Hematopoietic multipotent progenitor cell treated with erythropoietin and hydrocortisone succinate and interleukin-3 and kit ligand, for 4 days (in vitro differentiated cells): ENCODE results near the gene MSI2.
"Not testable (repeated sequence)": the region's sequence is repeated elsewhere in the genome, so short reads cannot be mapped to it uniquely, and the experiment has no call there.

ENCODE experiments used
- DNase-seq: peaks from one replicate; pipeline ENCODE4 v3.0.0-alpha.2; 2015

The MSI2 gene

GRCh38 chr17:57255776-57256681, at the start of gene MSI2:
TSS of gene MSI2 (plus strand) at chr17:57256523. CDS start at chr17:57256743, 220 bp downstream.
- peak; percentile 95 for DNase-seq

DNA sequence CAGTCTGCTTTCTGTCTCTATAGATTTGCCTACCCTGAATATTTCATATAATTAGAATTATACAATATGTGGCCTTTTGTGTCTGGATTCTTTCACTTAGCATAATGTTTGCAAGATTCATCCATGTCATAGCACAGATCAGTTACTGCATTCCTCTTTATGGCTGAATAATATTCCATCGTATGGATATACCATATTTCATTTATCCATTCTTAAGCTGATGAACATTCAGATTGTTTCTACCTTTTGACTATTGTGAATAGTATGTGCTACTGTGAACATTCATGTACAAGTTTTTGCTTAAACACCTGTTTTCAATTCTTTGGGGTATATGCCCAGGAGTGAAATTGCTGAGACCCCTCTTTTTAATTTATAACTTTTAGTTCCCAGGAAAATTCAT, 49.4 kb upstream of the MSI2 start:
- no peak for DNase-seq

- no peak for DNase-seq
Observed at GRCh38 chr17:57207396-57207795, 48.9 kb upstream of the MSI2 start.

DNA sequence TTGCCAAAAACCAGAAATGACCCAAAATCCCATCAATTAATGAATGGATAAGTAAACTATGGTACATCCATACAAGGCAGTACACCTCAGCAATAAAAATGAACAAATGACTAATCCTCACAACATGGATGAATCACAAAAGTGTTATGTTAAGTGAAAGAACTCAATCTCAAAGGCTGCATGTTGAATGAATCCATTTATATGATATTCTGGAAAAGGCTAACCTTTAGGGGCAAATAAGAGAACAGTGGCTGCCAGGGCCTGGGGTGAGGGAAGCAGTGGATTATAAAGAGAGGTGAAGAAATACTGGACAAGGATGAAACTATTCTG, 46.1 kb upstream of the MSI2 start:
- no peak for DNase-seq

DNA sequence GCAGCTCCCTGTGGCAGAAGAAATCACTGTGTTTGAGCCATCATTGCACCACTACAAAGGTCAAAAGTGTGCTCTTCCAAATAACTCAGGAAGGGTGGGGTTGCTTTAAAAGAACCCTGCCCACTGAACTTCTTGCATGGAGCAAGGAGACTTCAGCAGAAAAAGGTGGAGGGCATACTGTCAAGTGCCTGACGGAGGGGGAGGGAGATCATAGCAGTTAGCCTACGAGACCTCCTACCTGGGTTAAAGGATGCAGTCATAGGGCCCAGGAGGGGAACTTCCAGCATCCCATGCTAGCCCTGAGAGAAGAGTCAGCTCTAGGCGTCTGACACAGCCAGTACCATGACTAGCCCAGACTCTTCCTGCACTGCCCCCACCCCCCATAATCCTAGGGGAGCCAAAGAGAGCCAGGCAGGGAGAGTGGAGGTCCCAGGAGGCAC, 45.3 kb upstream of the MSI2 start:
- DNase-seq = no peak

DNA sequence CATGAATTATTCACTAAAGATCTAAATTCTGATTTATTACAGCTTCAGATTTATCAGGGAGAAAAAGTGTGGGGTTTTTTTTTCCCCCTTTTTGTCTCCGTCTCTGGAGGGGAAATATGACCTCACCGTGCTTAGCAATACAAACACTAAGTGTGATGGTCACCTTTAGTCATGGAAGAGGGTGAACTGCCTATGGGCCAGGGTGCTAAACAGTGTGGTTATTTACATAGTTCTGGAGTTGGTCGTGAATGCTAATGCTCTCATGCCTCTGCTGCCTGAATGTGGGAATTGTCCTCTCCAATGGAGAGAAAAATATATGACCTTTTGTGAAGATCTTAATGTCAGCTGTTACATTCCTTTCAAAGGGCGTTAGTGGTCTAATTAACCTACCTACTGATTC, 44.8 kb upstream of the MSI2 start:
- no peak for DNase-seq

DNA sequence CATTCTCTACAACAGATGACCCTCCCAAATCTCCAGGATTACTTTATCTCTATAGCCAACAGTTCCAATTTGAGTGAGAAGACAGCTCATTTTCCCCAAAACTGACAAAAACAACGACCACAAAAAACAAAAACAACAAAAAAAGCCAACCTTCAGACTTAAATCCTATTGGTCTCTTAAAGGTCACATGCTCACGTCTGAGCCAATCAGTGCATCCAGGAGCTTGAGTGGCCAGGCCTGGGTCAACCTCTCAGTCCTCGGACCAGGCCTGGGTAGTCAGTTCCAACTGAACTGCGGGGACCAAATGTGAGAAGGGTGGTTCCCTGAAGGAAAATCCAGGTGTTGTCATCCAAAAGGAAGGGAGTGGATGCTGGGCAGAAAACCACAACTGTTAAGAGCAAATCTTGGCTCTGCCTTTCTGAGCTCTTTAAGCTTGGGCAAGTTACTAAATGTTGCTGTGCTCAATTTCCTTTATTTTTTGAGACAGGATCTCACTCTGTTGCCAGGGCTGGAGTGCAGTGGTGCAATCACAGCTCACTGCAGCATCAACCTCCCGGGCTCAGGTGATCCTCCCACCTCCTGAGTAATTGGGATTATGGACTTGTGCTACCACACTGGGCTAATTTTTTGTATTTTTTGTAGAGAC, 43.0 kb upstream of the MSI2 start:
- no peak for DNase-seq

GRCh38 chr17:57215317-57215716, 41.0 kb upstream of the MSI2 start:
- DNase-seq = peak; percentile 60

- no peak for DNase-seq
Observed at GRCh38 chr17:57221366-57222350, 34.7 kb upstream of the MSI2 start.

DNA sequence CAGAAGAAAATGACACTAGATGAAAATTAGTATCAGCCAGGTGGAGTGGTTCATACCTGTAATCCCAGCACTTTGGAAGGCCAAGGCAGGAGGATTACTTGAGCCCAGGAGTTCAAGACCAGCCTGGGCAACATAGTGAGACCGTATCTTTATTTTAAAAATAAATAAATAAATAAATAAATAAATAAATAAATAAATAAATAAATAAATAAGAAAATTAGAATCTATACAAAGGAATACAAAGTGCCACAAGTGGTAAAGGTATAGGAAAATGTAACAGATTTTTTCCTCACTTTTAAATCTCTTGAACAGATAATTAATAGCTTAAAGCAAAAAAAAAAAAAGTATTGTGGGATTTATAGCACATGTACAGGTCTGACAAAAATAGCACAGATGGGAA, 33.9 kb upstream of the MSI2 start:
- not testable (repeated sequence) for DNase-seq

- DNase-seq = no peak
Observed at GRCh38 chr17:57225127-57225526, 31.2 kb upstream of the MSI2 start.

DNA sequence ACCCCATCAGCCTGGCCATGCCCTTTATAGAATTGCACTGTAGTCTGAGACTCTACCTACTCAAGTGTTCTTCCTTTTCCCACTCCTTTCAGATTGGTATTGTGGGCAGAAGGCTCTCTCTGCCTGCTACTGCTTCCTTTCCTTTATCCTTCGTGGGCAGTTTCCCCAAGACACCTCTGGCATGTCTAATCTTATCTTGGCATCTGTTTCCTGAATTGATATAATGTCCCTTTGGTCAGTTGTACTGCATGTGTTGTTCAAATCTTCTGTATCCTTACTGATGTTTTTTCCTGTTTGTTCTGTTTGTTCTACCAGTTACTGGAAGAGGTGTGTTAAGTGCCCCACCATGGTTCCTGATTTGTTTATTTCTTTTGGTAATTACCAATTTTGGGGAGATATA, 29.5 kb upstream of the MSI2 start:
- peak; percentile 44 for DNase-seq

GRCh38 chr17:57228911-57229310, 27.4 kb upstream of the MSI2 start:
- no peak for DNase-seq

DNA sequence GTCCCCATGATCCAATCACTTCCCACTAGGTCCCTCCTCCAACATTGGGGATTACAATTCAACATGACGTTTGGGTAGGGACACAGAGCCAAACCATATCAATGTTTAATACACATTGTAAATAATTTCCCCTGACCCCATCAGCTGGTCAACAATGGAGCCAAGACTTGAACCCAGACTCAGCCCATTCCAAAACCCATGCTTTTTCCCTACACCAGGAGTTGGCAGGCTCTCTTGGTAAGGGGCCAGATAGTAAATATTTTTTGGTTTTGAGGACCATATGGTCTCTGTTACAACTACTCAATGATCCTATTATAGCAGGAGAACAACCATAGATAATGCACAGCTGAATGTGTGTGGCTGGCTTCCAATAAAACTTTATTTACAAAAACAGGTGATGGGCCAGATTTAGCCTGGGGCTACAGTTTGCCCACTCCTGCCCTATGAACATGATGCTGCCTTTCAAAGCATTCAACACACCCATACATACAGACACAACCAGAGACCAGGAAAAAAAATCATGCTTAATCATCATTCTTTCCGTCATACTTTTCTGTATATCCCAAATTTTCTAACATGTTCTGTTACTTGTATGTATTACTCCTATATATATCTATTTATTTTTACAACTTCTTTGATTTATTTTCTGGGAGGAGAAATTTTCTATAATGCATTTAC, 22.1 kb upstream of the MSI2 start:
- no peak for DNase-seq

- DNase-seq = no peak
Observed at GRCh38 chr17:57234739-57235092, 21.6 kb upstream of the MSI2 start.

GRCh38 chr17:57235124-57235523, 21.2 kb upstream of the MSI2 start:
- DNase-seq = no peak

DNA sequence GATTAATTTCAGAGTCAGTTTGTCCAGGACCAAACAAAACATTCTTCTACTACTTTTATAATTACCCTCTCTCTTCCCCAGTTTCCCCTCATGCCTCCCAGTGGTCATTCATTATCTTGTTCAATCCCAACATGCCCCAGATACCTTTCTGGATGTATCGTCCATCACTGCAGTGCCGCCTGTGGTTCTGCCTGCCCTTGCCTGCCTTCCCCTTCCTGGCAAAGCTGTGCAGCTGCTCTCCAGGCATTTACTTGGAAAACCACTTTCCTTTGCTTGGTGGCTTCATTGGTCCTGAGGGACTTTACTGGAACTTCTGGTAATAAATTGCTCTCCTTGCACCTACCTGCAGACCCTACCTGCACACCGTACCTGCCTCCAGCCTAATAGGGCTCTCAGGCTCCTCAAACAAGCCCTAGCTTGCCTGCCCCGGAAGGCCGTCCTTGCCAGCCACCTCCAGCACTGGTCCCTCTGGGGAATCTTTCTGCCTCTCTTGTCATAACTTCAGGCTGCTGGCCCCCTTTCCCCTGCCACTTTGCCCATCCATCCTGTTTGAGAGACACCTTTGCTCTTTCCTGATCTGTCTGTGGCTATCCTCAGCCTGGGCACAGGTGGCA, 19.5 kb upstream of the MSI2 start:
- no peak for DNase-seq

DNA sequence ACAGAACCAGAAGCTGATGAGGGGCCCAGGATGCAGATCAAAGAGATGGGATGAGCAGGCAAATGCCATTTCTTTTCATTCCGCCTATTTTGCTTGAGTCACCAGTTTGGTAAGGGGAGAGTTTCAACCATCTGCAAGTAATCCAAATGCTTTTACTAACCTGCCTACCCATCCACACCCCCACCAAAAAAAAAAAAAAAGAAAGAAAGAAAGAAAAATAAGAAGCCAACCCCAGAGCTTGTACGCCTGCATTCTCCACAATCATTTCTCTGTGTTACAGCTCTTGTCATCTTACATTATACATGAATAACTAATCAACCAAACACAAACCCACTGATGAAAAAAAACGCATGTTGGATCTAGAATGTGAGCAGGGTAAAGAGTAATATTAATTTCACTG, 15.7 kb upstream of the MSI2 start:
- DNase-seq = no peak

GRCh38 chr17:57242148-57242547, 14.2 kb upstream of the MSI2 start:
- no peak for DNase-seq

DNA sequence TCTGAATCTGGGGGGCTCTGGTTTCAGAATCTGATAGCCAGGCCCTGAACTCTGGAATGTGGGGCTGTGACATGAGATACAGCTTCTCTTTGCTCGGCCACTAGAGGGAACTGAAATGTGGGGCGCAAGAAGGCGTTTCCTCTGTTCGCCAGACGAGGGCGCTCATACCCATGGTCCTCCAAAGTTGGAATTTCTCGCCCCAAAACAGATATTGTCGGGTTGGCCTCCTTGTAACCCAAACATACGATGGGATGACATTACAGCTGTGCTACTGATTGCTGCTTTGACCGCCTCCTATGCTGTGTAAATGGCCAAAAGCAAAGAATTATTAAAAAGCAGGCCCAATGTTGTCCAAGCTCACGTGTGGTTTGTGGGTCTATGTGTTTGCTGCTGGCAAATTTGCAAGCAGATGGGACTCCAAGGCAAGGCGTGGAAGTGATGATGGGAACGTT, 13.1 kb upstream of the MSI2 start:
- peak; percentile 90 for DNase-seq

DNA sequence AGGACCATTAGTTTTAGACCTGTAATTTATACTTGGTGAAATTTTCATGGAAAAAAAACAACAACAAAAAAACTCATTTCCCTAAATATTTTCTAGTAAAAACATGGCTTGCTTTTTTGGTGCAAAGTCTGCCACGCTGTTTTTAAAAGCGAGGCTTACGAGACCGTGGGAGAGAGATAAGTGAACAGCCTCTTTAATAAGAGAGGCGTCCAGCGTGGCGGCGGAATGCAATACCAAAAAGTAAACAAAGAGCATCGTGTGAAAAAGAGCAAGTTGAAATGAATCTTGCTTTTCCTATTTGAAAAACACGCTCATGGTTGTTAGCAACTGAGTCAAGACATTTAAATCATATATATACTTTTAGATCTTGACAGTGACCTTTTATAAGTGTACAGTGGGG, 10.5 kb upstream of the MSI2 start:
- DNase-seq = no peak

DNA sequence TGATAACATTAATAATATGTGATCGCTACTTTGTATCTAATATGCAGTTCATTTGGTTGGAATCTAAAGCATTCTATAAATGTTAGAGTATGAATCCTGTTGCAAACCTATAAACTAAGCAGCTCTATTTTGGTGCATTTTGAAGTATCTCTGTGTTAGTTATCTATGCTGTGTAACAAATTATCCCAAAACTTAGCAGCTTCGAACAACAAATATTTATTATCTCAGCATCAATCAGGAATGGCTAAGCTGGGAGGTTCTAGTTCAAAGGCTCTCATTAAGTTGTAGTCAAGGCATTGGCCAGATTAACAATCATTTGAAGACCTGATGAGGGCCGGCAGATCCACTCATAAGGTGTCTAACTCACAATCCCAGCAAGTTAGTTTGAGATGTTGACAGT, 10.1 kb upstream of the MSI2 start:
- DNase-seq = no peak
